ENCODE data around the gene PDE10A.

PDE10A gene

DNA sequence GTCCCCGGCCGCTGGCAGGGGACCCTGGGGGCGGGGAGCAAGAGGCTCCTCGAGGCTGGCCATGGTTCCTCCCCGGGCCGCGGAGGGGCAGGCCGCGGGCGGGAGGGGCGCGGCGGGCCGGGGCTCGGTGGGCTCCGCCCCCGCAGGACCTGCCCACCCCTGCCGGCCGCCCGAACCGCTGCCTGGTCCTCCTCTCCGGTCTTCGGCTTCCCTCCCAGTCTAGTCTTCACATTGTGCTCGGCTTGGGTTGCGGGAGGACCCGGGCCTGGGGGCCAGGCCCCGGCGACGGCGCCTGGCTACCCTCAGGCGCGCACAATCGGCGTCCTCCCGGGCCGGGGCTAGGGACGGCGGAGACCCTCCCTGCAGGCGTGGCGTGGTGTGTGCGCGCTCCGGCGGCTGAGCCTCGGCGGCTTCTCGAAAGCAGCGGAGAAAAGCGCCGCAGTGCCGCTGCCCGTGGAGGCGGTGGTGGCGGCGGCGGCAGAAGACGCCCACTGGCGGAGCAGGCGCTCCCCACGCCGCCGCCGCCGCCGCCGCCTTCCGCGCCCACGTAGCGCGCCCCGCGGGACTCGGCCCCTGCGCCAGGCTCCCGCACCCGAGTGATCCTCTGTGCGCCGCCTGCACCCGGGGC, at the start of gene PDE10A:
TSS of gene PDE10A (minus strand) at position 493 of the 628 bp plus-strand sequence. CDS start at position 63, 430 bp downstream.
- H3K36me3 ChIP-seq (ENCODE audit: control insufficient read depth, insufficient read depth, low read length) = no peaks in the 10 kb centered on the region
- H3K4me1 ChIP-seq (ENCODE audit: control insufficient read depth, insufficient read depth, low read length) = peaks cover 8% of the 10 kb centered on the region
- peaks cover 80% of the 10 kb centered on the region for H3K27me3 ChIP-seq (ENCODE audit: control insufficient read depth, insufficient read depth, low read length)
- H3K9ac ChIP-seq (ENCODE audit: low read depth, low read length) = no peak within 1 kb of the TSS
- H3K9me3 ChIP-seq (ENCODE audit: control insufficient read depth, insufficient read depth, low read length) = no peaks in the 10 kb centered on the region
- peak within 1 kb of the TSS; percentile 39 for H3K4me3 ChIP-seq (ENCODE audit: low read depth, low read length)

DNA sequence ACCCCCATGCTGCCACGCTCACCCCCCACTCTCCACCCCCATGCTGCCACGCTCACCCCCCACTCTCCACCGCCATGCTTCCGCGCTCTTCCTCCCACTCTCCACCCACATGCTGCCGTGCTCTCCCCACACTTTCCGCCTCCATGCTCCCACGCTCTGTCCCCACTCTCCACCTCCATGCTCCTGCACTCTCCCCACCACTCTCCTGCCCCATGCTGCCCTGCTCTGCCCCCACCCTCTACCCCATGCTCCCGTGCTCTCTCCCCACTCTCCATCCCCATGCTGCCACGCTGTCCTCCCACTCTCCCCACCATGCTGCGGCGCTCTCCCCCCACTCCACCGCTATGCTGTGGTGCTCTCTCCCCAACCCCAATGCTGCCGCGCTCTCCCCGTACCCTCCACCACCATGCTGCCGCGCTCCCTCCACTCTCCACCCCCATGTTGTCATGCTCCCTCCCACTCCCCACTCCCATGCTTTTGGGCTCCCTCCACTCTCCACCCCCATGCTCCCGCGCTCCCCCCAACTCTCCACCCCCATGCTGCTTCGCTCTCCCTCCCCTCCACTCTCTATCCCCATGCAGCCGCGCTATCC, 46.0 kb upstream of the PDE10A start:
- Histone ChIP-seq H3K4me3 (ENCODE audit: low read depth, low read length) (peak overlapping the region; percentile 30), H3K4me1 (ENCODE audit: control insufficient read depth, insufficient read depth, low read length) (no peaks in the 10 kb centered on the region), H3K27me3 (ENCODE audit: control insufficient read depth, insufficient read depth, low read length) (peaks cover 28% of the 10 kb centered on the region), H3K9ac (ENCODE audit: low read depth, low read length) (no peak overlapping the region), H3K9me3 (ENCODE audit: control insufficient read depth, insufficient read depth, low read length) (no peaks in the 10 kb centered on the region), H3K36me3 (ENCODE audit: control insufficient read depth, insufficient read depth, low read length) (no peaks in the 10 kb centered on the region)

DNA sequence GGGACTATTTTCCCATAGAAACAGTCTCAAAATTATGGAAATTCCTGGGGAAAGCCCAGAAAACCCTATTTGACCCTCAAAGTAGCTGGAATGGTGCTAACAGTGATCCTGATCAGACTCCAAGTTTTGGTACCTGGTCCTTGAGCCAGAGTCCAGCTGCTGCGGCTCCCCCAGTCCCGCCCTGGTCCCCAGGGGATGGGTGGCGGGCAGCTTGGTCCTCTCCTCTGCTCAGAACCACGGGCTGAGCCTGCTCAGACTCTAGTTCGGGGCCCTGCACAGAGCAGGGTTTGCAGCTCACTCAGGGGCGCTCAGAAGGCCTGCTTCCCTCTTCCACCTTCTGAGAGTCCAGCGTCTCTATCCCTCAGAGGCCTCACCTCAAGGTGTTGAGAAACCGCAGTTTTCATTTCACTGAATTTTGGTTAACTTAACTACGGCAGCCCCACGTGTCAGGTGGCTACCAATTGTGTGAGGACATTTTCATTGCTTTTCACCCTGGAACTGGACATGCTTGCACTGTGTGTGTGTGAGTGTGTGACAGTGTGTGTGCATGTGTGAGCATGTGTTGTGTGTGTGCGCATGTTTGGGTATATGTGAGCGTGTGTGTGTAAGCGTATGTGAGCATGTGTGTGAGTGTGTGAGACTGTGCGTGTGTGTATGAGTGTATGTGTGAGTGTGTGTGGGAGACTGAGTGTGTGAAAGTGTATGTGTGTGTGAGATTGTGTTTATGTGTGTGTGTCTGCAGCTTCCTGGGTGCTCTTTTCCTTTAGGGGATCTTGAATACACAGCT, 44.2 kb upstream of the PDE10A start:
- Histone ChIP-seq H3K4me1 (ENCODE audit: control insufficient read depth, insufficient read depth, low read length) (no peaks in the 10 kb centered on the region), H3K36me3 (ENCODE audit: control insufficient read depth, insufficient read depth, low read length) (no peaks in the 10 kb centered on the region), H3K9me3 (ENCODE audit: control insufficient read depth, insufficient read depth, low read length) (no peaks in the 10 kb centered on the region), H3K27me3 (ENCODE audit: control insufficient read depth, insufficient read depth, low read length) (peaks cover 28% of the 10 kb centered on the region), H3K4me3 (ENCODE audit: low read depth, low read length) (no peak overlapping the region), H3K9ac (ENCODE audit: low read depth, low read length) (no peak overlapping the region)

DNA sequence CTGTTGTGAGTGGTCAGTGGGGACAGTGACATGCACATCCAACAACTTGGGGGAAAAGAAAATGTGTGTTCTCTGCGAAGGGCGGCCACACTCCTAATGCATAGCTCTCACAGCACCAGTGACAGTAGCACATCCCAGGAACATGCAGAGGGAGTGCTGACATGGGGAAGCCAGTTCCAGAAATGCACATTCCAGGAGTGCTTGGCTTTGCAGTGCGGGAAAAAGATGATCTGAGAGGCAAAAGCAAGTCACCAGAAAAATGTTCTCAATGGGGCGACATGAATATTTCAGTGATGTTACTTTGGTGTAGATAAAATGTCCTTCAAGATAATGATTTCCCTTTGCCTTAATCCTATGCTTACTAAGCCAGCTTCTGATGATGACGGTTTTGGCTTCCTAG, 42.9 kb upstream of the PDE10A start:
- Histone ChIP-seq H3K9me3 (ENCODE audit: control insufficient read depth, insufficient read depth, low read length) (no peaks in the 10 kb centered on the region), H3K4me3 (ENCODE audit: low read depth, low read length) (no peak overlapping the region), H3K36me3 (ENCODE audit: control insufficient read depth, insufficient read depth, low read length) (no peaks in the 10 kb centered on the region)

DNA sequence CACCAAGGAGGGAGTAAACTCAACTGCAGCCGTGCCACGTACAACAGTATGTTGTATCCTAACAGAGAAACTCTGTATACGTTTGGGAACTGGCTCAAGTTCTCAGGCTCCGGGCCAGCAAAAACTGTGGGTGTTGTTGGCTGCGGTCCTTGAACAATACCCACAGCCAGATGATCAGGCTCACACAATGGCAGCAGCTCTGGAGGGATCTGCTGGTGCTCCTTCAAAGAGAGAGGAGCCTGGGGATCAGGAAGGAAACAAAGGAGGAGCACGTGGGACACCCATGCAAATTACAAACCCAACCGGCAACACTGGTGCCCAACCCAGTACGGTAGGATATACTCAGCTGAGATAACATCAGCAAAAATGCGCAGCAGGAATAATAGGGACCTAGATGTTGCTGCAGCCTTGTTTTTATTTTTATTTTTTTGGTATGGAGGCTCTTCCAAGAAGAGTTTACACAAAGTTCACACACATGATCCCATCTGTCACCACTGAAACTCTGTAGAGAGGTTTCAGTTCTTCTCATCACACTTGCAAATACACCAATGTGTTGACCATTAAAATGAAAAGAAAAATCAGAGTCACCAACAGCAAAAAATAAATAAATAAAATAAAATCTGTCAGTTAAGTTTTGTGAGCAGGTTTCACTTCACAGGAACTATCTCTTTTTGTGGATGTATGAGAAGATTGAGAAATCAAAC, 41.2 kb upstream of the PDE10A start:
- Histone ChIP-seq H3K9ac (ENCODE audit: low read depth, low read length) (no peak overlapping the region), H3K36me3 (ENCODE audit: control insufficient read depth, insufficient read depth, low read length) (no peaks in the 10 kb centered on the region), H3K9me3 (ENCODE audit: control insufficient read depth, insufficient read depth, low read length) (no peaks in the 10 kb centered on the region), H3K4me3 (ENCODE audit: low read depth, low read length) (no peak overlapping the region), H3K27me3 (ENCODE audit: control insufficient read depth, insufficient read depth, low read length) (peaks cover 8% of the 10 kb centered on the region), H3K4me1 (ENCODE audit: control insufficient read depth, insufficient read depth, low read length) (no peaks in the 10 kb centered on the region)

More for the DNA sequence above, 42.9 kb upstream of the PDE10A start:
- no peak overlapping the region for H3K9ac ChIP-seq (ENCODE audit: low read depth, low read length)
- no peaks in the 10 kb centered on the region for H3K4me1 ChIP-seq (ENCODE audit: control insufficient read depth, insufficient read depth, low read length)
- peaks cover 16% of the 10 kb centered on the region for H3K27me3 ChIP-seq (ENCODE audit: control insufficient read depth, insufficient read depth, low read length)

DNA sequence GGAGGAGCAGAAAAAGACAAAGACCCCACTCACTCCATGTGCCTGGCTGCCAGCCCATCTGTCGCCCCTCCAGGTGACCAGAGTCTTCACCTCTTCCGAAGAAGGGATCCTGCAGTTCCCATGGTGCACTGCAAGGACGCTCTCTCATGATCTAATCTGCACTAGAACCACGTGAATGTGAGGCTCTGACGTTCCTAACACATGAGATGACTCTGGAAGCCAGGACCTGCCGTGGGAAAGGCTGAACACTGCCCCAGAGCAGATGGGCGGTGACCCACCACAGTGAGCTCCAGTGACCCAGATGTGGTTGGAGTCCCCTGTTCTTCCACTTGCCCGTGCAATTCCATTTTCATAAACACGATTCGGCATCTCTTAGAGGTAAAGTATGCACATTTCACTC, 39.6 kb upstream of the PDE10A start:
- no peaks in the 10 kb centered on the region for H3K9me3 ChIP-seq (ENCODE audit: control insufficient read depth, insufficient read depth, low read length)
- H3K4me3 ChIP-seq (ENCODE audit: low read depth, low read length) = no peak overlapping the region
- H3K9ac ChIP-seq (ENCODE audit: low read depth, low read length) = no peak overlapping the region
- H3K36me3 ChIP-seq (ENCODE audit: control insufficient read depth, insufficient read depth, low read length) = no peaks in the 10 kb centered on the region
- H3K27me3 ChIP-seq (ENCODE audit: control insufficient read depth, insufficient read depth, low read length) = peaks cover 4% of the 10 kb centered on the region
- H3K4me1 ChIP-seq (ENCODE audit: control insufficient read depth, insufficient read depth, low read length) = no peaks in the 10 kb centered on the region

DNA sequence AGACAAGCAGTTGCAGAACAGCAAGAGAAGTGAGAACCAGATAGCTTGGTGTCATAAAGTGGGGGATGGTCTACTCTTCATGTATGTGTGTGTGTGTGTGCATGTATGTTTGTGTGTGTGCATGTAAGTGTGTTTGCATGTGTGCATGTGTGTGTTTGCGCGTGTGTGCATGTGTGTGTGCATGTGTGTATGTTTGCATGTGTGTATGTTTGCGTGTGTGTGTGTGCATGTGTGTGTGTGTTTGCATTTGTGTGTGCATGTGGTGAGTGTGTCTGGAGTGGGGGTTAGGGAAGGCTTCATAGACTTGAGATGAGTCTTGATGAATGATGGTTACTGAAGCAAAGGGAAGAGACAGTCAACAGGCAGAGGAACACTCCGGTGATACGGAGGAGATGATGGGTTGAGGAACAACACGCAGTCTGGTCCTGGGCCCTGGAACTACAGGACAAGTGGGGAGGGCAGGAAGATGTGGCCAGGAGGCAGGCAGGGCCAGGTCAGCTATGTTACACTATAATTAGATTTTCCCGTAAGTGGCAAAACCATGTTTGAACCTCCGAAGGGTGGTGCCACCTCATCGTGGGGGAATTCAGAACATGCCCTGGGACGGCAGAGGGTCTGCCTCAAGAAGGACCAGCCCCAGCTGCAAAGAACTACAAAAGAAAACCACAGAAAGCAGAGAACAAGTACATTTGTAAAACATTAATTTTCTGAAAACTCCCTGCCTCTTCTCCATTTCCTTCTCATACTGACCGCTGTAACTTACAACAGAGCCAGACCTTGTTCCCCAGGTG, 38.7 kb upstream of the PDE10A start:
- H3K4me1 ChIP-seq (ENCODE audit: control insufficient read depth, insufficient read depth, low read length) = no peaks in the 10 kb centered on the region
- no peaks in the 10 kb centered on the region for H3K9me3 ChIP-seq (ENCODE audit: control insufficient read depth, insufficient read depth, low read length)
- H3K27me3 ChIP-seq (ENCODE audit: control insufficient read depth, insufficient read depth, low read length) = no peaks in the 10 kb centered on the region
- no peak overlapping the region for H3K9ac ChIP-seq (ENCODE audit: low read depth, low read length)
- no peaks in the 10 kb centered on the region for H3K36me3 ChIP-seq (ENCODE audit: control insufficient read depth, insufficient read depth, low read length)
- H3K4me3 ChIP-seq (ENCODE audit: low read depth, low read length) = no peak overlapping the region

DNA sequence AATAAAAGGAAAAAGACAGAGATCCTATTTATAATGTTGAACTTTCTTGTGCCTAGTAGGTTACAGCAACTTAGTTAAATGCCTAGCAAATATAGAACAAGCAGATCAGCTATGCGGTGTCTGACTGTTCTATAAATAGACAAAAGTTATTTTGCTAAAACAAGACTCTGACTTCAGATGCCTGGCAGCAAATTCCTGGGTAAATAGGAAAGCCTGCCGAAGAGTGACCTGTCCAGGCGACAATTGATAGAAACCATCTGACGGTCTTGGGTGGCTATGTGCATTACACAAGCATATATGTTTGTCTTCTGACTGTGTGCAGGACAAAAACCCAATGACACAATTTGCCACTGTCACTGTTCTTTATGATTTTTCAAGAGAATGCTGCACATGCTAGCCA, 38.0 kb upstream of the PDE10A start:
- Histone ChIP-seq H3K4me3 (ENCODE audit: low read depth, low read length) (no peak overlapping the region), H3K9ac (ENCODE audit: low read depth, low read length) (no peak overlapping the region), H3K36me3 (ENCODE audit: control insufficient read depth, insufficient read depth, low read length) (no peaks in the 10 kb centered on the region)

DNA sequence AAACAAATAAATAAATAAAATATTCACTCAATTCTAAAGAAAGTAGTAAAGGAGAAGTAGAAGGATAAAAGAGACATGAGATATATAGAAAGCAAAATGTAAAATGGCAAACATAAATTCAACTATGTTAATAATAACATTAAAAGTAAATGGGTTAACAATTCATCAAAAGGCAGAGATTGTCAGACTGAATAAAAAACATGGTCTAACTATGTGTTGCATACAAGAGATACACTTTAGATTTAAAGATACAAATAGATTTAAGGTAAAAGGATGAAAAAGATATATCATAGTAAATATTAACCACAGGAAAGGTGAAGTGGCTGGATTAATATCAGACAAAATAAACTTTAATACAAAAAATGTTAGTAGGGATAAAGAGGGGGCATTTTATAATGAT, 35.8 kb upstream of the PDE10A start:
- H3K4me3 ChIP-seq (ENCODE audit: low read depth, low read length) = no peak overlapping the region
- no peak overlapping the region for H3K9ac ChIP-seq (ENCODE audit: low read depth, low read length)
- no peaks in the 10 kb centered on the region for H3K27me3 ChIP-seq (ENCODE audit: control insufficient read depth, insufficient read depth, low read length)
- H3K36me3 ChIP-seq (ENCODE audit: control insufficient read depth, insufficient read depth, low read length) = no peaks in the 10 kb centered on the region
- H3K9me3 ChIP-seq (ENCODE audit: control insufficient read depth, insufficient read depth, low read length) = no peaks in the 10 kb centered on the region
- no peaks in the 10 kb centered on the region for H3K4me1 ChIP-seq (ENCODE audit: control insufficient read depth, insufficient read depth, low read length)

More for the DNA sequence above, 38.0 kb upstream of the PDE10A start:
- Histone ChIP-seq H3K4me1 (ENCODE audit: control insufficient read depth, insufficient read depth, low read length) (no peaks in the 10 kb centered on the region), H3K27me3 (ENCODE audit: control insufficient read depth, insufficient read depth, low read length) (no peaks in the 10 kb centered on the region), H3K9me3 (ENCODE audit: control insufficient read depth, insufficient read depth, low read length) (no peaks in the 10 kb centered on the region)

DNA sequence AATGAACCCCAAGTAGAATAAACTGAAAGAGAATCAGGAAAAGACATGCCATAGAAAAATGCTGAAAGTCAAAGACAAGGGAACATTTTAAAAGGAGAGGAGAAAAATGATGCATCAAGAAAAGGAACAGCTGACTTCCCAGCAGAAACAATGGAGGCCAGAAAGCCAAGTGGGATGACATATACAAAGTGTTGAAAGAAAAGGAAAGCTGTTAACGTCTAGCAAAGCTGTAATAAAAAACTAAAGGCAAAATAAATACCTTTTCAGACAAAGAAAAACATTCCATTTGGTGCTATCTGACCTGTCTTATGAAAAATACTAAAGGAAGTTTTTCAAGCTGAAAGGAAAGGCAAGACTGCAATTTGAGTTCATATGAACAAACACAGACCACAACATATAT, 34.1 kb upstream of the PDE10A start:
- Histone ChIP-seq H3K9ac (ENCODE audit: low read depth, low read length) (no peak overlapping the region), H3K27me3 (ENCODE audit: control insufficient read depth, insufficient read depth, low read length) (no peaks in the 10 kb centered on the region), H3K36me3 (ENCODE audit: control insufficient read depth, insufficient read depth, low read length) (no peaks in the 10 kb centered on the region), H3K9me3 (ENCODE audit: control insufficient read depth, insufficient read depth, low read length) (no peaks in the 10 kb centered on the region), H3K4me1 (ENCODE audit: control insufficient read depth, insufficient read depth, low read length) (no peaks in the 10 kb centered on the region), H3K4me3 (ENCODE audit: low read depth, low read length) (no peak overlapping the region)

Data from iPS-15b (cell line).